ENCODE results near the gene RPS6KA5. TPM values are rescaled to one million over a fixed set of nuclear protein-coding genes. Genes with fewer than 3 reads are reported as not detected.
A peak's percentile ranks its signal among the peaks of the same experiment; 100 is the strongest.
"Not testable (repeated sequence)": the region's sequence is repeated elsewhere in the genome, so short reads cannot be mapped to it uniquely, and the experiment has no call there.

RPS6KA5 gene
- total RNA-seq, 2 experiments from 2014 or later, result 18.8 to 19.3 TPM

GRCh38 chr14:90981636-90982035 lies 78.8 kb downstream of the RPS6KA5 start:
- intact Hi-C loops (cut with micrococcal nuclease), result no loop called here

DNA sequence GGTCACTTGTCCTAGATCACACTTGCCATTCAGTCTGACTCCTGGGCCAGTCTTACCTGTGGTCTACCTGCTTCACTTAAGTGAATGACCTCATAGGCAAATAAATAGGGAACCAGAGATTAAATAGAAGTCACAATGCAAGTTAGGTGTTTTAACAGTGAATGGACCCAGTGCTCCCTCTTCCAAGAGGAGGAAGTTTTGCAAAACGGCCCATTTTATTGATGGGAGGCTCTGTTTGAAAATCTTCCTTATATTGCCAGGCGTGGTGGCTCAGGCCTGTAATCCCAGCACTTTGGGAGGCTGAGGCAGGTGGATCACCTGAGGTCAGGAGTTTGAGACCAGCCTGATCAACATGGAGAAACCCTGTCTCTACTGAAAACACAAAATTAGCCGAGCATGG lies 79.8 kb downstream of the RPS6KA5 start:
- H3K9me3 Mint-ChIP-seq; H3K27ac Mint-ChIP-seq; DNase-seq; H3K4me3 Mint-ChIP-seq; POLR2A ChIA-PET; intact Hi-C loops (cut with micrococcal nuclease); CTCF ChIA-PET; H3K4me1 Mint-ChIP-seq (ENCODE audit: low read depth); H3K27me3 Mint-ChIP-seq: not testable (repeated sequence)
- peaks cover 26% of the 10 kb centered on the region for H3K36me3 Mint-ChIP-seq

More at GRCh38 chr14:90981636-90982035, 78.8 kb downstream of the RPS6KA5 start:
- Mint-ChIP-seq H3K27ac (no peak overlapping the region), H3K4me3 (no peak overlapping the region), H3K27me3 (no peaks in the 10 kb centered on the region), H3K36me3 (peaks cover 23% of the 10 kb centered on the region), H3K4me1 (ENCODE audit: low read depth) (peaks cover 9% of the 10 kb centered on the region), H3K9me3 (no peaks in the 10 kb centered on the region)
- CTCF ChIA-PET, result no interaction called here
- no peak for DNase-seq
- POLR2A ChIA-PET, result no interaction called here

GRCh38 chr14:90979515-90979914 lies 80.9 kb downstream of the RPS6KA5 start:
- Mint-ChIP-seq H3K4me1 (ENCODE audit: low read depth) (no peaks in the 10 kb centered on the region), H3K4me3 (no peak overlapping the region), H3K9me3 (no peaks in the 10 kb centered on the region), H3K36me3 (peaks cover 29% of the 10 kb centered on the region), H3K27me3 (no peaks in the 10 kb centered on the region), H3K27ac (no peak overlapping the region)
- ChIA-PET CTCF (no interaction called here), POLR2A (no interaction called here)
- intact Hi-C loops (cut with micrococcal nuclease), result no loop called here
- DNase-seq, result no peak

DNA sequence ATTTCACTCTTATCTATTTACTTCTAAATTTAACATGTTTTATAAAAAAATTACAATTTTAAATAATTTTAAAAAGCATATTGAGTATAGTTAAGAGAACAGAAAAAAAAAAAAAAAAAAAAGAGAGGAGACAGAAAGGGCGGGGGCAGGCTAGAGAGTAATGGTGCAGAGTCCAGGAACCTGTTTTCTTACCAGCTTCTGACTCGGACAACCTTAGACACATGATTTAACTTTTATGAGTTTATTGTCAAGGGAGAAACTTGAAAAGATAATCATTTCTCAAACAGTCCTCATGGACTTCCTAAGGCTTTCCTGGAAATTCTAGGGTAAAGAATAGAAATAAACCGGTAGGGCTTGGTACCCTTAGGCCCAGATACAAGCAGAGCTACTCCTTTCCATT lies 84.3 kb downstream of the RPS6KA5 start:
- no peak for DNase-seq
- CTCF ChIA-PET, result interaction anchor here (1.0 kb wide), 1 partner anchor 73 kb away, joined by 3 read pairs; no protein-coding TSS in a partner anchor
- intact Hi-C loops (cut with micrococcal nuclease), result no loop called here
- no peak overlapping the region for H3K4me3 Mint-ChIP-seq
- peaks cover 13% of the 10 kb centered on the region for H3K4me1 Mint-ChIP-seq (ENCODE audit: low read depth)
- H3K9me3 Mint-ChIP-seq, result no peaks in the 10 kb centered on the region
- H3K36me3 Mint-ChIP-seq, result peaks cover 37% of the 10 kb centered on the region
- H3K27me3 Mint-ChIP-seq, result no peaks in the 10 kb centered on the region
- POLR2A ChIA-PET, result no interaction called here
- no peak overlapping the region for H3K27ac Mint-ChIP-seq

DNA sequence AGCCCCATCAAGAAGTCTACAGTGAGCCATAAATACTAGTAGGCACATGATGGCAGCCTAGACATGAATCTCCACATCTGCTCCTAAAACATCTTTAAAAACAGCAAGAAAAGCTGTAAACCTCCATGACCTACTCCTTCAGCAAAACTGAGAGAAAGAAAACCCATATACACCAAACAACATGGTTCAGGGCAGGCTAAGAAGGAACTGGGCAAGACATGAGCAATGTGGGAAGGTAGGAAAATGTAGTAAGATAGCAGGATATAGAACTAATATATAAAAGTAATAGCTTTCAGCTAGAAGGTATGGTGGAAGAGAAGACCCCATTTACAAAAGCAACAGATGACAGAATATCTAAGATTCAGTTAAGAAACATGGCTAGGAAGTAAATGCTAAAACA lies 88.8 kb downstream of the RPS6KA5 start:
- peak overlapping the region; percentile 1 for H3K27ac Mint-ChIP-seq
- ChIA-PET POLR2A (interaction anchor here (0.6 kb wide), 1 partner anchor 89 kb away, joined by 3 read pairs; the partner anchor contains the start of gene RPS6KA5), CTCF (interaction anchor here (1.0 to 1.3 kb wide), 2 partner anchors 11 to 202 kb away, joined by 3 read pairs; no protein-coding TSS in a partner anchor)
- peaks cover 5% of the 10 kb centered on the region for H3K9me3 Mint-ChIP-seq
- no peak for DNase-seq
- peaks cover 29% of the 10 kb centered on the region for H3K36me3 Mint-ChIP-seq
- H3K27me3 Mint-ChIP-seq, result no peaks in the 10 kb centered on the region
- intact Hi-C loops (cut with micrococcal nuclease), result loop anchor here (2.0 kb wide), 1 partner anchor 143 kb away; no protein-coding TSS in a partner anchor
- no peak overlapping the region for H3K4me3 Mint-ChIP-seq
- peaks cover 42% of the 10 kb centered on the region for H3K4me1 Mint-ChIP-seq (ENCODE audit: low read depth)

- no peak for DNase-seq
- Mint-ChIP-seq H3K4me3 (peak overlapping the region; percentile 48), H3K27me3 (no peaks in the 10 kb centered on the region), H3K36me3 (peaks cover 35% of the 10 kb centered on the region), H3K9me3 (peaks cover 5% of the 10 kb centered on the region), H3K27ac (peak overlapping the region; percentile 88), H3K4me1 (ENCODE audit: low read depth) (peaks cover 50% of the 10 kb centered on the region)
- intact Hi-C loops (cut with micrococcal nuclease), result loop anchor here (1.0 to 2.0 kb wide), 11 partner anchors 11 to 333 kb away; partner anchors contain the start of genes DGLUCY and RPS6KA5
- ChIA-PET POLR2A (interaction anchor here (0.6 to 1.7 kb wide), 16 partner anchors 10 to 275 kb away, joined by 3 to 25 read pairs (median 7); partner anchors contain the start of genes DGLUCY, GPR68 and RPS6KA5), CTCF (interaction anchor here (0.8 to 2.3 kb wide), 12 partner anchors 11 to 273 kb away, joined by 3 to 9 read pairs (median 5); partner anchors contain the start of genes DGLUCY and RPS6KA5)
These were observed 90.3 kb downstream of the RPS6KA5 start for GRCh38 chr14:90970167-90970600.

GRCh38 chr14:90969531-90970166 lies 90.8 kb downstream of the RPS6KA5 start:
- peak overlapping the region; percentile 48 for H3K4me3 Mint-ChIP-seq
- peaks cover 50% of the 10 kb centered on the region for H3K4me1 Mint-ChIP-seq (ENCODE audit: low read depth)
- H3K36me3 Mint-ChIP-seq, result peaks cover 35% of the 10 kb centered on the region
- peaks cover 5% of the 10 kb centered on the region for H3K9me3 Mint-ChIP-seq
- CTCF ChIA-PET, result interaction anchor here (0.8 to 2.3 kb wide), 12 partner anchors 10 to 274 kb away, joined by 3 to 9 read pairs (median 5); partner anchors contain the start of genes DGLUCY and RPS6KA5
- POLR2A ChIA-PET, result interaction anchor here (0.6 to 1.7 kb wide), 15 partner anchors 10 to 276 kb away, joined by 3 to 25 read pairs (median 8); partner anchors contain the start of genes DGLUCY, GPR68 and RPS6KA5
- H3K27me3 Mint-ChIP-seq, result no peaks in the 10 kb centered on the region
- intact Hi-C loops (cut with micrococcal nuclease), result loop anchor here (1.0 to 2.0 kb wide), 12 partner anchors 10 to 334 kb away; partner anchors contain the start of genes DGLUCY and RPS6KA5
- no peak for DNase-seq
- peak overlapping the region; percentile 88 for H3K27ac Mint-ChIP-seq

- H3K27me3 Mint-ChIP-seq, result no peaks in the 10 kb centered on the region
- no peak overlapping the region for H3K4me3 Mint-ChIP-seq
- ChIA-PET POLR2A (interaction anchor here (1.1 kb wide), 1 partner anchor 146 kb away, joined by 3 read pairs; no protein-coding TSS in a partner anchor), CTCF (no interaction called here)
- peak overlapping the region; percentile 16 for H3K27ac Mint-ChIP-seq
- peaks cover 31% of the 10 kb centered on the region for H3K36me3 Mint-ChIP-seq
- peaks cover 5% of the 10 kb centered on the region for H3K9me3 Mint-ChIP-seq
- no peak for DNase-seq
- intact Hi-C loops (cut with micrococcal nuclease), result no loop called here
- H3K4me1 Mint-ChIP-seq (ENCODE audit: low read depth), result peaks cover 50% of the 10 kb centered on the region
These were observed 92.4 kb downstream of the RPS6KA5 start for GRCh38 chr14:90968025-90968424.

DNA sequence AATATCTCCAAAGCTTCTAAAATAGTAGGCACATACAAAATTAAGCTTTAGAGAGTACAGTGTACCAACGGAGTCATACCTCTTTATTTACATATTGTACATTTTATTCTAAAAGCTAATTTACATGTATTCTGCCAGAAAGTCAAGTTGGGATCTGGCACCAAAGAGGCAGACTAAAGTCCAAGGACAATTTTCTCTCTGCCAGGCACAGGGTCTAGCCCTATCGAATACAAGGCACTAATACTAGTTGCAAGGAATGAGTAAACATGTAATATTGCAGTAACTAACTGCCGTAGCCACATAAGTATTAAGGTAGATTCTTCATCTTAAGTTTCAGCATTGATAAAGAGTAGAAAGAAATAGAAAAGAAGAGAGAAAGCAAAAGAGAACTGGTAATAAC lies 93.9 kb downstream of the RPS6KA5 start:
- H3K27ac Mint-ChIP-seq, result no peak overlapping the region
- ChIA-PET POLR2A (no interaction called here), CTCF (interaction anchor here (1.0 to 1.5 kb wide), 3 partner anchors 64 to 211 kb away, joined by 3 read pairs; partner anchors contain the start of gene RPS6KA5)
- peaks cover 27% of the 10 kb centered on the region for H3K36me3 Mint-ChIP-seq
- no peak for DNase-seq
- H3K4me3 Mint-ChIP-seq, result no peak overlapping the region
- no peaks in the 10 kb centered on the region for H3K27me3 Mint-ChIP-seq
- H3K9me3 Mint-ChIP-seq, result peaks cover 5% of the 10 kb centered on the region
- H3K4me1 Mint-ChIP-seq (ENCODE audit: low read depth), result peaks cover 41% of the 10 kb centered on the region
- intact Hi-C loops (cut with micrococcal nuclease), result no loop called here

- H3K4me1 Mint-ChIP-seq (ENCODE audit: low read depth), result peaks cover 37% of the 10 kb centered on the region
- H3K27ac Mint-ChIP-seq, result no peak overlapping the region
- H3K36me3 Mint-ChIP-seq, result peaks cover 27% of the 10 kb centered on the region
- peaks cover 5% of the 10 kb centered on the region for H3K9me3 Mint-ChIP-seq
- DNase-seq, result no peak
- ChIA-PET CTCF (interaction anchor here (1.5 kb wide), 1 partner anchor 212 kb away, joined by 3 read pairs; no protein-coding TSS in a partner anchor), POLR2A (no interaction called here)
- H3K27me3 Mint-ChIP-seq, result no peaks in the 10 kb centered on the region
- intact Hi-C loops (cut with micrococcal nuclease), result no loop called here
- H3K4me3 Mint-ChIP-seq, result no peak overlapping the region
These were observed 94.7 kb downstream of the RPS6KA5 start for GRCh38 chr14:90965765-90966164.

DNA sequence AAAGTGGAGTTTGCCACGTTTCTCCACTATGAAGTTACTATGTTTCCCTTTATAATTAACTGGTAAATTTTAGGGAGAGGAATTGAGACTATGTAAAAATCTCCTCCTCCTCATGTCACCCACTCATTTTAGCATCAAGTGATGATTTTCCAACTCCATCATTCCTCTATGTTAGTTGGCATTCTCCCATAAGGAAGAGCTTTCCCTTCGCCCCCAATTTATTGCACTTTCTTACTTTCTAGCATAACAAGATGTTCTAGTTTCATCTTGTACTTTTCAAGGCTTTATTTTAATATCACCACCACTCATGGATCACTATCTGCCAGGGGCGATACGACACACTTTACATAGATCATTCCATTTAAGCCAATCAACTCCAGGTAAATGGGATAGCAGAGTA lies 97.1 kb downstream of the RPS6KA5 start:
- Mint-ChIP-seq H3K36me3 (peaks cover 38% of the 10 kb centered on the region), H3K4me1 (ENCODE audit: low read depth) (peaks cover 33% of the 10 kb centered on the region), H3K4me3 (no peak overlapping the region), H3K9me3 (peaks cover 3% of the 10 kb centered on the region), H3K27ac (no peak overlapping the region), H3K27me3 (no peaks in the 10 kb centered on the region)
- no peak for DNase-seq
- intact Hi-C loops (cut with micrococcal nuclease), result no loop called here
- POLR2A ChIA-PET, result no interaction called here
- CTCF ChIA-PET, result interaction anchor here (0.8 kb wide), 1 partner anchor 14 kb away, joined by 5 read pairs; no protein-coding TSS in a partner anchor

DNA sequence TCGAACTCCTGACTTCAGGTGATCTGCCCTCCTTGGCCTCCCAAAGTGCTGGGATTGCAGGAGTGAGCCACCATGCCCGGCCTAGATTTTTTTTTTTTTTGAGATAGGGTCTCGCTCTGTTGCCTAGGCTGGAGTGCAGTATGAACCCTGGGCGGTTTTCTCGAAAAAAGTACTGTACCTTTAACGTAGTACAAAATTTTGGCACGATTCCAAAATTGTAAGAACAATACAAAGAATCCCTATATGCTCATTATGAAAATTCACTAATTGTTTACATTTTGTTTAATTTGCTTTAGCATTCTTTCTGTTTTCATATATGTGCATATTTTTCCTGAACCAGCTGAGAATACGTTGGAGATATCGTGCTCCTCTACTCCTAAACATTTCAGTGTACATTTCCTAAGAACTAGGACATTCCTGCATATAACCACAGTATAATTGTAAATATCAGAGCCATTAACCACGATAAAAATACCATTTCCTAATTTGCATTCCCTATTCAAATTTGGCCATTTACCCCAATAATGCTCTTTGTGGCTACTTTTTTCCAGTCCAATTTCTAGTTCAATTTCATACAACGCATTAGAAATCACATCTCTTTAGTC lies 97.8 kb downstream of the RPS6KA5 start:
- H3K4me3 Mint-ChIP-seq, result no peak overlapping the region
- H3K4me1 Mint-ChIP-seq (ENCODE audit: low read depth), result peaks cover 27% of the 10 kb centered on the region
- peaks cover 36% of the 10 kb centered on the region for H3K36me3 Mint-ChIP-seq
- H3K9me3 Mint-ChIP-seq, result no peaks in the 10 kb centered on the region
- no peak overlapping the region for H3K27ac Mint-ChIP-seq
- CTCF ChIA-PET, result no interaction called here
- intact Hi-C loops (cut with micrococcal nuclease), result no loop called here
- DNase-seq, result no peak
- POLR2A ChIA-PET, result no interaction called here
- no peaks in the 10 kb centered on the region for H3K27me3 Mint-ChIP-seq
